KBM-7 (cell line): Measurements from ENCODE around the gene MAN1C1.
"Not testable (repeated sequence)": the region's sequence is repeated elsewhere in the genome, so short reads cannot be mapped to it uniquely, and the experiment has no call there.

Source experiments
- DNase-seq: peaks from one replicate; pipeline ENCODE4 v3.0.0-alpha.2; 2015
- in situ Hi-C: fragments of 300-500 bp; cut with MboI; formaldehyde crosslinking; loops from 2 replicates; pipeline ENCODE4 v1.14.3; 2020; ENCODE audit warnings: low sequenced_read_pairs, low pct_unique_long_range_greater_than_20kb, mixed read lengths

Gene MAN1C1

DNA sequence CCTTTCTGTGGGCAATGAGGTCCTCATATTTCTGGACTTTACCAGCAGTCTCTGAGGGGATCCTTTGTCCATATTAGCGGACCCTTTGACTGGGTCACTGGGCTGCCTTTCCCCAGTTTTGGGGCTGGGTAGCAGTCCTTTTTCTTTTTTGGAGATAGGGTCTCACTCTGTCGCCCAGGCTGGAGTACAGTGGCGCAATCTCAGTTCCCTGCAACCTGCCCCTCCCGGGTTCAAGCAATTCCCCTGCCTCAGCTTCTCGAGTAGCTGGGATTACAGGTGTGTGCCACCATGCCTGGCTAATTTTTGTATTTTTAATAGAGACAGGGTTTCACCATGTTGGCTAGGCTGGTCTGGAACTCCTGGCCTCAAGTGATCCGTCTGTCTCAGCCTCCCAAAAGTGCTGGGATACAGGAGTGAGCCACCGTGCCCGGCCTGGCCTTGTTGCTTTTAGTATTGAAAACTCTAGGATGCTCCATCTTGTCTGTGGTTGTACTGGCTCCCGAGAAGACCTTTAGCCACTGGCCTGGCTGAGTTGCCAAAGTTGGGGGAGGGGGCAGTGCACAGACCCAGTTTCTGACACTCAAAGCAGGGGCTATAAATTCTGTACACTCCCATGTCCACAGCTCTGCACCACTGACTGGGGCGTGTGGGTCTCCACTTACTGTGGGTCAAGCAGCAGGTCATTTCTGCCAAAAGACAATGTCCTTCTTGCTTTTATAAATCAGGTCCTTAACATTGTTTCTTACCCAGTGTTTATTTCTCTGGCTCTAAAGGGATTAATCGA is 33.1 kb downstream of the MAN1C1 start:
- no peak for DNase-seq
- in situ Hi-C loops = no loop called here

DNA sequence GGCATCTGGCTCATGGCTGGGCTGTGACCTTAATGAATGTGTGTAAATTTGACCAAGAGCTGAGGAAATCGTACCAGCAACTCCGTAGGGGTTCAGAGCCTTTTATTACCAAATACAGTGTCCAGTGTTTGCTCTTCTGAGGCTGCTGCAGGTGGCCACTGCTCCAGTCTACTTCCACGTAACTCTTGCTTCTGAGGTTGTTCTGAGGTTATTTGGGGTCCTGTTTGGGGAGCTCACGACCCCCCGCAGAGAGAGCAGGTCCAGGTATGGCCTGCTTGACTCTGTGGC is 33.6 kb downstream of the MAN1C1 start:
- no peak for DNase-seq
- in situ Hi-C loops = no loop called here

DNA sequence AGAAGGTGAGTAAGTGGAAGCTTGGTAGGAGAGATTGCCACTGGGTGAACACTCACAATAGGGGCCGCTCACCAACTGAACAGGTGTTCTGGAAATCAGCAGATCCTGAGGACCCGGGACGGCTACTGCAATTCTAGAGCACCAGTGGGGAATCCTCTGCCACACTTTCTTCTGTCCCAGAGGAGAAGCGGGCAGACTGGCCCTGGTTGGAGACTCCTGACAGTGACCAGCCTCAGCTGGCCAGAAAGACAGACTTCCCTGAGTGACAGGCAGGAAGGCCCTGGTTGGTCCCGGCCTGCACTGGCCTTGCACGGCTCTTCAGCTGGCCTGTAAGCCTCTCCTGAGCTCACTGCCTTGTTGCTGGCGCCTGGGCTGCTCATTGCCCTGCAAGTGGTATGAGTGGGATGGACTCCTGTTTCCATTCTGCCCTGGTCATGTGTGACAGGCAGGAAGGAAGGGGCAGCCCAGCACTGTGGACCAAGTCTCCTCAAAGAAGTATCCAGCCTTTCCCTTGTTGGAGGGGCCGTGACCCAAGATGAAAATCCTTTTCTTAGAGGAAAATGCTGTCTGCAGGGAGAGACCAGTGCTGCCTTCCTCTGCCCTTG is 34.5 kb downstream of the MAN1C1 start:
- in situ Hi-C loops = no loop called here
- no peak for DNase-seq

DNA sequence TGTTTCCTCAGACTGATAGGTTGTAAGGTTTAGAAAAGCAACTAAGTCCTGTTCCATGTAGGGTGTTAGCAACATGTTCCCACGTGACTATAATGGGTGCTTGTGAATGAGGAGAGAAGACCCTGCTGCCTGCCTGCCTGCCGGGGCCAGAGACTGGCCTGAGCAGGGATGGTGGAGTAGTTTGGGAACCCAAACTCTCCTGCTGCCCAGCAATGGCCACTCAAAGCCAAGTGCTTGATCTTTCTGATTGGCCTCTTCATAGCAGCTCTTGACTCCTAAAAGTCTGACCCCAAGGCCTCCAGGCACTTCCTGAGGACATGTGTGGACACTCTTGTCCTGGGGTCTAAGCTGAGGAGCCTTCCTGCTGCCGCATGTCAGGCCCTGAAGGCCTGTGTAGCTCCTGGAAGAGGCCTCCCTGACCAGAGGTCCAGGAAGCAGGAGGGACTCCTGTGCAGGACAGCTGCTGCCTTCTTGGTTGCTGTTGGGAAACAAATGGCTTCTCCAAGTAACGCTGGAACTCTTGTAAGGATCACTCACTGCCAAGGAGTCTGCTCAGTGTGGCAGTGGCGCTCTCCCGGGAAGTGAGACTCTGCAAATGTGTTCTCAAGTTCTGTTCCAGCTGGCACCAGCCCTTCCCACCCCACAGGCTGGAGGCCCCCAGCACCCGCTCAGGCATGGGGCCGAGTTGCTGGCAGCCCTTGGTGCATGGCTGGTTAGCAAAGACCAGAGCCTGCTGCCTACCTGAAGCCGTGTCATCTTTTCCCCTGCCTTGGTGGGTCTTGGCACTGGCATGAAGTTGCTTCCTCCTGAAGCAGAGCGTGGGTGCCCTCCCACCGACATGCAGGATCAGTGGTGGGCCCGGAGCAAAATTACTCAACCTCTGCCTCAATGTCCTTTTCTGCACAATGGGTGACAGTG is 35.5 kb downstream of the MAN1C1 start:
- in situ Hi-C loops = no loop called here
- DNase-seq = no peak

DNA sequence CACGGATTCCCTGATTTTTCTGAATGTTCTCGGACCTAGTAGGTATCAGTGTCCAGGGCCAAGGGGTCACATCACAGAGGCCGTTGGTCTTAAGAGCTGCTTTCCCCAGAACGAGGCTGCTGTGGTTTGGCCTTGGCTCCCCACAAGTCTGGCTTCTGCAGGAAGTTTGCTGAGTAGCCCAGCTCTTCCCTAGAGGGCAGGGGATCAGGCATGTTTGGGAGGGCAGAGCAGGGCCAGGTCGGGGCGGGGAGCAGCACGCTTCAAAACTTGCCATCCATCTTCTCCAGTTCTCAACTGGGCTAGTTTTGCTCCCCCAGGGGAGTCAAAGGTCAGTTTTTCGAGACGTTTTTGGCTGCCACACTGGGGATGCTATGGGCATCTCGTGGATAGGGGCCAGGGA is 37.0 kb downstream of the MAN1C1 start:
- DNase-seq = no peak
- in situ Hi-C loops = no loop called here

DNA sequence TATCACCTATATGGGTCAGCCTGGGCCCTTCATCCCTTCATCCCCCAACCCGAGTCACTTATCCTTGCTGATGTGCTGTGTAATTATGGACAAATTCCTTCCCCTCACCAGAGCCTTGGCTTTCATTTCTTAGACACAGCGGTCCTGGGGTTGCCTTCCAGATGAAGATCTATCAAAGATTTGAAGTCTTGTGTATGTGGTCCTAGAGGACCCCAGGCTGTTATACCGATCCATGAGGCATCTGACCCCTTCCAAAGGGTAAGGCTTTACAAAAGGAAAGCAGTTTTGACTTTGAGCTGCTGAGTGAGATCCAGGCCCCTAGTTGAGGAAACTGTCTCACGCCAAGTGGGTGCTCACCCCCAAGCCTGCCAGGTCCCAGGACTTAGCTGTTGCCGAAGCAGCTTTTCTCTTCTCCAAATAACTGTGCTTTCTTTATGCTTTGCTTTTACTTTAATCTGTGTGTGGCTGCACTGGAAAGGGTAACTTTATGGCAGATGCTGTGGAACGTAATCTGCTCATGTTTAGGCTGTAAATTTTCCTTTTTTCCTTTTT is 37.6 kb downstream of the MAN1C1 start:
- no peak for DNase-seq
- in situ Hi-C loops = no loop called here

DNA sequence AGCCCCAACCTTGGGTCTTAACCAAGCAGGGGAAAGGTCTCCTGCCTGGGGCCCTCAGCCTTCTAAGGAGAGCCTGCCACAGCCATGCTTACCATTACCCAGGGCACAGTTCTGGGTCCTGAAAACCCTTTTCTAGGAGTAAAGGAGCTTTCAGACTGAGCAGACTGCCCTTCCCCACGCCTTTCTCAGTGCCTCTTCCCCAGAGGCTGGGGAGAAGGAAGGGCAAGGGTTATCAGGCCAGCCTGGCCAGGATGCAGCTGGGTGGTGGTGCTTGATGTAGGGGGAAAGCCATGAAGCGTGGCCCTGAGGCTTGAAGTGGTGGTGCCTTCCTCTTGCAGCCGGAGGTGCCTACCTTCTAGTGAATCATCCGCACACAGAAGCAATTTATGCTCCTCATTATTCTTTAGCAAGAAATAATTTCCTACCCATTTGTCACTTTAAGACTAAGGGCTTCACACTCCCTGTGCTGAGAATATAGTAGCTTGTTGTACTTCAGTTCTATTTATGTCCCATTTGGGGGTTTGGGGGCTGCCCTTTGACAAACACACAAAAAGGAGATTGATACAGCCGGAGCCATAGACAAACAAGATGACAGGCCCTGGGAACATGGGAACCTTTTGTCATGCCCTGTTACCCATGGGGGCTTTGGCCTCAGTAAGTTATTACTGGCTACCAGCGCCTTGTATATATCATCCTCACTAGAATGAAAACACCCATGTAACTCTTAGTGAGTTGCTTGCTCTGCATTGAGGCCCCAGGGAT is 40.7 kb downstream of the MAN1C1 start:
- in situ Hi-C loops = no loop called here
- DNase-seq = no peak

DNA sequence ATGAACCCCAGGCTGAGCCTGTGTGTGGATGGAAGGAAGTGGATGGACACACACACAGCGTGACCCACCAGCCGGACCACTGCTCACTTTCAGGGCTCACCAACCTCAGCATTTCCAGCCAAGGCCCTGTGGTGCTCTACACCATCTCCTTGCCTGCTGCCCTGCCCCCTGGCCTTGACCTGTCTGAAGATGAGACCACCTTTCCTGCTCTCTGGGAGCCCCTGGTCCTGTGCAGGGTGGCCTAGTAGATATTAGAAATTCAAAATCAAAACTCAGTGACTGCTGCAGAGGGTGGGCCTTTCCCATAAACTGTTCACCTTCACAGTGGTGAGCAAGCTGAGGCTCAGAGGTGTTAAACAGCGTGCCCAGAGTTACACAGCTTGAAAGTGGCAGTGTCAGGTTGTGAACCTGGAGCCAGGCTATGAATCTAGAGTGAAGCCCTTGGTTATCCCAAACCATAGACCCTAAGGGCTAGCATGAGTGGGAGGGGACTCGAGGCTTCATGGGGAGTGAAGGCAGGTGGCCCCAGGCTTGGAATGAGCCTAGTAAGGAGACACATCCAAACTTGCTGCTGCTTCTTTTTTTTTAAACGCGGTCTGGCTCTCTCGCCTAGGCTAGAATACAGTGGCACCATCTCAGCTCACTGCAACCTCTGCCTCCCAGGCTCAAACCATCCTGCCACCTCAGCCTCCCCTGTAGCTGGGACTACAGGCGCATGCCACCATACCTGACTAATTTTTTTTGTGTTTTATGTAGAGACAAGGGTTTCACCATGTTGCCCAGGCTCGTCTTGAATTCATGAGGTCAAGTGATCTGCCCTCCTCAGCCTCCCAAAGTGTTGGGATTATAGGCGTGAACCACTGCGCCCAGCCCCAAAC is 41.5 kb downstream of the MAN1C1 start:
- no peak for DNase-seq
- in situ Hi-C loops = no loop called here

DNA sequence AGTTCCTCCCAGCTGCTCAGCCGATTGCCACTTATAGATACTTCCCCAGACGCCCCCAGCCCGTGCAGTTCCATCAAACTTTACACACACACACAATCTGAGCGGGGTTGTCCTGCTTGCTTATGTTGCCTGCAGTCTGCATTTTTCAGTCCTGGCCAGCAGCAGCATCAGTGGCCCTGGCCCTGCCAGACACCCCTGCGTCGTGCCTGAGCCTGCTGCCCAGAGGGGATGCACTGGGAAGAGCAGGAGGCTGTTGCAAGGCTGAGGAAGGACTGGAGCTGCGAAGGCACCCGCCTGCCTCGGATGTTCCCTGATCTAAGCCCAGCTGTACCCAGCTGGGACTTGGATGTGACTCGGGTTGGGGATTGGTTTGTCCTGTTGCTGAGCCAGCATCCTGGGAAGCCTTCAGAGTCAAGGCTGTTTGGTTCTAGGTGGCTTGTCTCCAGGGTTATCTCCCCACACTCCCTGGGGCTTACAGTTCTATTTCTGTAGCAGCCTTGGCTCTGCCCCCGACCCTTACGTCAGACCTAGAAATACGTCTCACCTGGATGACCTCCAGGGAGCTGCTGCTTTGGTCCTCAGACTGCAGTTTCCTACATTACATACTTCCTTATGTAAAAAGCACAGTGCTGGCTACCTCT is 42.3 kb downstream of the MAN1C1 start:
- in situ Hi-C loops = no loop called here
- no peak for DNase-seq

DNA sequence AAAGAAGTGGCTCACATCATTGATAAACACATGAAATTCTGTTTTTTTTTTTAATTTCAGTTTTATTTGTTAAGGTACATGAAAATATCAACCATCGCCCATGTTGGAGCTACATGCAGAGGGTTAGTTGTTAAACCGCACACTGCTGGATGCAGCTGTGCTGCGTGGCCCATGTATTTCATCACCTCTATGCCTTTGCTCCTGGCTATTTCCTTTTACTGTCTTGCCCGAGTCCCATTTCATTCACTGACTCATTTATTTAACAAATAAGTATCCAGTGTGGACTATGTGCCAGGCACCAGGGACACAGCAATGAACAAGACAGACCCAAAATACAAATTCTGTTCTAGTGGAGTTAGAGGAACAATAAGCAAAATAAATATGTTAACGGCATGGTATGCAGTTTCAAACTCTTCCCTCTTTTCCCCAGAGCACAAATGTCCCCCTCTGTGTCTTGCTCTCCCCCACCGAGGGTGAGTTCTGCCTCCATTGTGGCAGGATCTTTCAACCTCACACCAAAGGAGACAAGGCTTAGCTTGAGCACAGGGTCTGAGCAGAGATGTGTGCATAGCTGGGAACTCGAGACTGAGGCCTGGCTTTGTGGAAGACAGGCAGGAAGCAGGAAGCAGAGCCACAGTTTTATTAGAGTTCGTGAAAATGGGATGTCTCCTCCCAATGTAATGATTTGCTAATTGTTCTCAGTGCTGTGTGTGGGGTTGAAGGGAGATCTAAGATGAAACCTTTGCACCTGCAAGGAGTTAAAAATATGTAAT is 44.6 kb downstream of the MAN1C1 start:
- in situ Hi-C loops = no loop called here
- DNase-seq = no peak

DNA sequence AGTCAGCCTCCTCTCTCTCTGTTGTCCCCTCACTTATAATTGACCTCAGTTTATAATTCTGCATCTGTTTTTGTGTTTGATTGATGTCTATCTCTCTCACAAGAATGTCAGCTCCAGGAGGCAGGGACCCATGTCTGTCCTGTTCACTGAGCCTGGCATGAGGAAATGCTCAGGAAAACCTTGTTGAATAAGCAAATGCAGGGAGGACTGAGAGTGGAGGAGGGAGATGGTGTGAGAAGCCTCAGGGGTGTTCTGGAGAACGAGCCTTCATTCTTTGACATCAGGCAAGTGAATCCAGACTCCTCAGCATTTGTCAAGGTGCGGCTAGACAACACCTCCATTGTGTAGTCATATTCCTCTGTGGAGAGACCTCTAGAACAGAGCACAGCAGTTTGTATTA is 45.5 kb downstream of the MAN1C1 start:
- DNase-seq = no peak
- in situ Hi-C loops = no loop called here

DNA sequence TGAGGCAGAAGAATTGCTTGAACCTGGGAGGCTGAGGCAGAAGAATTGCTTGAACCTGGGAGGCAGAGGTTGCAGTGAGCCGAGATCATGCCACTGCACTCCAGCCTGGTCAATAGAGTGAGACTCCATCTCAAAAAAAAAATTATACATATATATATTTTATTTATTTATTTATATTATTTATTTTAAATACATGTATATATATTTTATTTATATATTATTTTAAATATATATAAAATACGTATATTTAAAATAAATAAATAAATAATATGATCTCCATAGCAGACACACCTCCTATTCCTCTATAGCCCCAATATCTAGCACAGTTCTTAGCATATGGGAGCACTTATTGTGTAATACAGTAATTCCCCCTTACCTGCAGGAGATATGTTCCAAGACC is 46.4 kb downstream of the MAN1C1 start:
- in situ Hi-C loops = not testable (repeated sequence)

DNA sequence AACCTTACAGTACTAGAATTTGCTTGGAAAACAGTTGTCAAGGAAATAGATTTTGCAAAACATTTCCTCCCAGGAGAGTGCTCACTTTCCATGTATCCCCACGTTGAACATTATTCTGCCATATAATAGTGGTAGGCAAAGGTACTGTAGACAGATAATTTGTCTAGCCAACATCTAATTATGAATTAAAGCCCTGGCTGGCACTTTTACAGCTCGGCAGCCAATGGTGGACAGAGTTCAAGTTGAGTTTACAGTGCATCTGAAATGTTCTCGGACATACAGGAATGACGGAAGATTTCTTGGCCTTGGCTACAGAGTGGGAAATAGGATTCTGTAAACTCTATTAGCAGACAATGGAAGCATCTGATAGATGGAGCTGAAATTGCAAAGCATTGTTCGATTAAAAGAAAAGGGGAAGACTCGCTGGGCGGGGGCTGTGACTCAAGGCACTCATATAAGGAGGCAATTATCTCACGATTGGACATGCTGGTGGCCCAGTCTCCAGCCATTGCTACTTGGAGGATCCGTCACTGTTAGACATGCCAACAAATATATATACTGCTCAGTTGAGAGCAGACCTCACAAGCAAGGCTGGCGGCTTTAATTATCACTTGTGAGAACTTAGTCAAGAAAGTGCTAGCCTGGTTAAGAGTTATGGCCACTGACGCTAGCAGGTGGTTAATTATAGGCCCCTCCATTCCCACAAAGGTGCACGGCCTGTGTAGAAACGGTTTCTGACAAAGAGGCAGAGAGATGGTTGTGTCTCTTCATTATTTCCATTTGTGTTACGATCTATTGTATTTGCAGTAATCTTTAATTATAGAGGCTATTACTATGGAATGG is 48.0 kb downstream of the MAN1C1 start:
- in situ Hi-C loops = no loop called here
- no peak for DNase-seq

More for the DNA sequence above, 46.4 kb downstream of the MAN1C1 start:
- not testable (repeated sequence) for DNase-seq

DNA sequence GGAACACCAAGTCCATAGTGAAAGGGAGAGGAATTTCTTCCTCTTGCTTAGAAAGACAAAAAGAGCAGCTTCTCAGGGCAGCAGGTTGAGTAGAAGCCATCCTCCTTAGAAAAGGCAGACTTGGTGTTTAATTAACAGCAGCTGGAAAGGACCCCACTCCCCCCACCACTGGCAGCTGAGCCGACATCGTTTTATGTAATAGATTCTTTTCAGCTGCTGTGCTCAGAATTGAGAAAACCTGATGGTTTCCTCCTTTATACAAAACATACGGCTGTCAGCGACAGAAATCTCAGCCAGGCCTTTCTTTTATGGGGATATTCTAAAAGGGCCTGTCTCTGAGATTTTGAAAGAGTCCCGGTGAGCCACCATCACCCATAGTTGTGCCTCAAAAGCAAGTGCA is 49.9 kb downstream of the MAN1C1 start:
- DNase-seq = no peak
- in situ Hi-C loops = no loop called here

DNA sequence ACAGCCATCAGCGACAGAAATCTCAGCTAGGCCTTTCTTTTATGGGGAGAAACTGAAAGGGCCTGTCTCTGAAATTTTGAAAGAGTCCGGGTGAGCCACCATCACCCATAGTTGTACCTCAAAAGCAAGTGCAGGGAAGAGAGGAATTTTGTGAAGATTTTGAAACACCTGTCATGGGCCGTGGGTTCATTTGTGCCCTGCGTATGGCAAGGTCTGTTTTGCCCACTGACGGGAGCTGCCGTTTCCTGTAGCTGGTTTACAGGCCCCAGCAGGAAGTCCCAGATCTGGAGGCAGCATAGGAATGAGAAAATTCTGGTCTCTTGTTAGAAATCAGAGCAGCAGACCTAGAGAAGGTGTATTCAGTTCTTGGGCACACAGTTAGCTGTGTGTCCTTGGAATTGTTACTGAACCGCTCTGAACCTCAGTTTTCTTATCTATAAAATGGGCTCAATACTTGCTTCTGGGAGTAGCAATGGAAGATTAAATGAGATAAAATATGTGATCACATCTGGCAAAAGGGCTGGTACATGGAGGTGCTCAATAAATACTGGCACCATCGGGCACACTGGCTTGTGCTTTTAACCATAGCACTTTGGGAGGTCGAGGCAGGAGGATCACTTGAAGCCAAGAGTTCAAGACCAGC is 52.5 kb downstream of the MAN1C1 start:
- in situ Hi-C loops = no loop called here
- no peak for DNase-seq
